Activated CD4-positive, alpha-beta memory T cell treated with anti-CD3 and anti-CD28 coated beads for 36 hours (primary cell): ENCODE measurements around the gene SLX1A. TPM values are rescaled to one million over a fixed set of nuclear protein-coding genes. Genes with fewer than 3 reads are reported as not detected.
"Not testable (repeated sequence)": the region's sequence is repeated elsewhere in the genome, so short reads cannot be mapped to it uniquely, and the experiment has no call there.

Experiments
- CTCF ChIA-PET: fragments of 350-600 bp; sonication (Branson Sonifier 250); formaldehyde crosslinking; loops from one replicate; lab custom pipeline; 2021; ENCODE audit warnings: antibody characterized with exemption, inconsistent platforms; lab: Charles Lee
- POLR2A ChIA-PET: fragments of 350-600 bp; sonication (Branson Sonifier 250); formaldehyde crosslinking; loops from one replicate; lab custom pipeline; 2021; ENCODE audit warnings: antibody characterized with exemption; lab: Charles Lee
- DNase-seq: peaks from one replicate; pipeline ENCODE4 v3.0.0-alpha.2; 2020
- H3K27ac Mint-ChIP-seq: one replicate; pipeline ENCODE4 v1.8.0; 2021; ENCODE audit warnings: mixed read lengths
- H3K27me3 Mint-ChIP-seq: one replicate; pipeline ENCODE4 v1.8.0; 2021; ENCODE audit warnings: mixed read lengths
- H3K36me3 Mint-ChIP-seq: one replicate; pipeline ENCODE4 v1.8.0; 2021; ENCODE audit warnings: mixed read lengths
- H3K4me1 Mint-ChIP-seq: one replicate; pipeline ENCODE4 v1.8.0; 2021; ENCODE audit warnings: low read depth, mixed read lengths
- H3K4me3 Mint-ChIP-seq: one replicate; pipeline ENCODE4 v1.8.0; 2021; ENCODE audit warnings: mild to moderate bottlenecking, mixed read lengths
- H3K9me3 Mint-ChIP-seq: one replicate; pipeline ENCODE4 v1.8.0; 2021; ENCODE audit warnings: mixed read lengths
- intact Hi-C: fragments of 100-400 bp; cut with micrococcal nuclease; formaldehyde crosslinking; loops from one replicate; pipeline ENCODE4 v1.15.1; 2023
- total RNA-seq, 2 experiments: library from RNA; stranded (reverse); gene quantifications; one replicate each; pipeline ENCODE4 v1.2.3, GENCODE V29; 2021

Gene SLX1A
- total RNA-seq, 2 experiments from 2014 or later = 98.8 to 99.9 TPM

- POLR2A ChIA-PET, H3K27ac Mint-ChIP-seq, H3K36me3 Mint-ChIP-seq, H3K4me3 Mint-ChIP-seq, intact Hi-C loops, H3K27me3 Mint-ChIP-seq, DNase-seq, H3K9me3 Mint-ChIP-seq: not testable (repeated sequence)
- CTCF ChIA-PET = interaction anchor here (0.6 kb wide), 1 partner anchor 451 kb away, joined by 3 read pairs; no protein-coding TSS in a partner anchor
- peaks cover 16% of the 10 kb centered on the region for H3K4me1 Mint-ChIP-seq
Observed at GRCh38 chr16:30168746-30169145, 24.9 kb upstream of the SLX1A start.

- peaks cover 16% of the 10 kb centered on the region for H3K4me1 Mint-ChIP-seq
- intact Hi-C loops, H3K4me3 Mint-ChIP-seq, H3K9me3 Mint-ChIP-seq, POLR2A ChIA-PET, DNase-seq, H3K27me3 Mint-ChIP-seq, H3K36me3 Mint-ChIP-seq, H3K27ac Mint-ChIP-seq, CTCF ChIA-PET: not testable (repeated sequence)
Observed at GRCh38 chr16:30169416-30169815, 24.3 kb upstream of the SLX1A start.

GRCh38 chr16:30170145-30170544, 23.5 kb upstream of the SLX1A start:
- H3K36me3 Mint-ChIP-seq, H3K4me3 Mint-ChIP-seq, H3K27ac Mint-ChIP-seq, H3K9me3 Mint-ChIP-seq, POLR2A ChIA-PET, intact Hi-C loops, H3K27me3 Mint-ChIP-seq, DNase-seq, CTCF ChIA-PET: not testable (repeated sequence)
- peaks cover 12% of the 10 kb centered on the region for H3K4me1 Mint-ChIP-seq

GRCh38 chr16:30173054-30173453, 20.6 kb upstream of the SLX1A start:
- Mint-ChIP-seq H3K4me3 (no peak overlapping the region), H3K9me3 (no peaks in the 10 kb centered on the region), H3K4me1 (no peaks in the 10 kb centered on the region), H3K27me3 (no peaks in the 10 kb centered on the region), H3K36me3 (no peaks in the 10 kb centered on the region), H3K27ac (no peak overlapping the region)
- ChIA-PET POLR2A (no interaction called here), CTCF (interaction anchor here (0.7 kb wide), 1 partner anchor 490 kb away, joined by 3 read pairs; no protein-coding TSS in a partner anchor)
- intact Hi-C loops = no loop called here
- no peak for DNase-seq

GRCh38 chr16:30176876-30177275, 16.8 kb upstream of the SLX1A start:
- H3K4me3 Mint-ChIP-seq, DNase-seq, H3K27me3 Mint-ChIP-seq, H3K36me3 Mint-ChIP-seq, intact Hi-C loops, H3K27ac Mint-ChIP-seq, POLR2A ChIA-PET, H3K4me1 Mint-ChIP-seq, H3K9me3 Mint-ChIP-seq, CTCF ChIA-PET: not testable (repeated sequence)

- Mint-ChIP-seq H3K36me3 (peaks cover 4% of the 10 kb centered on the region), H3K4me1 (peaks cover 8% of the 10 kb centered on the region), H3K9me3 (no peaks in the 10 kb centered on the region), H3K4me3 (no peak overlapping the region), H3K27ac (no peak overlapping the region), H3K27me3 (no peaks in the 10 kb centered on the region)
- ChIA-PET CTCF (interaction anchor here (1.2 kb wide), 1 partner anchor 419 kb away, joined by 3 read pairs; no protein-coding TSS in a partner anchor), POLR2A (no interaction called here)
- intact Hi-C loops = no loop called here
- no peak for DNase-seq
Observed at GRCh38 chr16:30179195-30179594, 14.5 kb upstream of the SLX1A start.

GRCh38 chr16:30179931-30180330, 13.7 kb upstream of the SLX1A start:
- Mint-ChIP-seq H3K4me1 (peaks cover 8% of the 10 kb centered on the region), H3K27ac (no peak overlapping the region), H3K36me3 (peaks cover 11% of the 10 kb centered on the region), H3K27me3 (no peaks in the 10 kb centered on the region), H3K4me3 (no peak overlapping the region), H3K9me3 (no peaks in the 10 kb centered on the region)
- DNase-seq = no peak
- CTCF ChIA-PET = interaction anchor here (1.2 kb wide), 1 partner anchor 418 kb away, joined by 3 read pairs; no protein-coding TSS in a partner anchor
- intact Hi-C loops = no loop called here
- POLR2A ChIA-PET = no interaction called here

GRCh38 chr16:30180741-30181140, 12.9 kb upstream of the SLX1A start:
- intact Hi-C loops = no loop called here
- DNase-seq = no peak
- Mint-ChIP-seq H3K4me1 (peaks cover 8% of the 10 kb centered on the region), H3K27me3 (no peaks in the 10 kb centered on the region), H3K27ac (no peak overlapping the region), H3K36me3 (peaks cover 17% of the 10 kb centered on the region), H3K9me3 (no peaks in the 10 kb centered on the region), H3K4me3 (no peak overlapping the region)
- CTCF ChIA-PET = no interaction called here
- POLR2A ChIA-PET = no interaction called here

- DNase-seq = peak; percentile 92
- H3K27ac Mint-ChIP-seq = peak within 1 kb of the TSS; percentile 100
- CTCF ChIA-PET = interaction anchor here (1.5 to 4.3 kb wide), 4 partner anchors 40 to 226 kb away, joined by 3 to 32 read pairs (median 7); partner anchors contain the start of genes GDPD3 and TBX6
- H3K36me3 Mint-ChIP-seq = peaks cover 40% of the 10 kb centered on the region
- no peaks in the 10 kb centered on the region for H3K9me3 Mint-ChIP-seq
- intact Hi-C loops = no loop called here
- POLR2A ChIA-PET = interaction anchor here (0.8 to 2.7 kb wide), 10 partner anchors 60 to 247 kb away, joined by 3 to 10 read pairs (median 4); partner anchors contain the start of genes ALDOA, DCTPP1, GDPD3 and MAPK3
- H3K4me3 Mint-ChIP-seq = peak within 1 kb of the TSS; percentile 100
- no peaks in the 10 kb centered on the region for H3K27me3 Mint-ChIP-seq
- peaks cover 24% of the 10 kb centered on the region for H3K4me1 Mint-ChIP-seq
Observed at GRCh38 chr16:30183233-30184095, 10.2 kb upstream of the SLX1A start, which contains the start of gene CORO1A. Gene CORO1A (plus strand): TSS chr16:30183602. CDS start chr16:30185210, 1,608 bp downstream.

- CTCF ChIA-PET = interaction anchor here (1.8 to 4.3 kb wide), 4 partner anchors 41 to 93 kb away, joined by 5 to 32 read pairs (median 10); partner anchors contain the start of genes GDPD3 and TBX6
- DNase-seq = peak; percentile 87
- Mint-ChIP-seq H3K27ac (peak overlapping the region; percentile 100), H3K4me3 (peak overlapping the region; percentile 100), H3K36me3 (peaks cover 40% of the 10 kb centered on the region), H3K27me3 (no peaks in the 10 kb centered on the region), H3K9me3 (no peaks in the 10 kb centered on the region), H3K4me1 (peaks cover 24% of the 10 kb centered on the region)
- POLR2A ChIA-PET = interaction anchor here (1.0 to 2.7 kb wide), 6 partner anchors 70 to 246 kb away, joined by 3 to 12 read pairs (median 8); partner anchors contain the start of genes ALDOA, DCTPP1, GDPD3 and TBX6
- intact Hi-C loops = no loop called here
Observed at GRCh38 chr16:30184096-30184890, 9.4 kb upstream of the SLX1A start.

- DNase-seq = no peak
- Mint-ChIP-seq H3K9me3 (no peaks in the 10 kb centered on the region), H3K36me3 (peaks cover 40% of the 10 kb centered on the region), H3K4me3 (peak overlapping the region; percentile 100), H3K4me1 (peaks cover 24% of the 10 kb centered on the region), H3K27me3 (no peaks in the 10 kb centered on the region), H3K27ac (peak overlapping the region; percentile 100)
- intact Hi-C loops = no loop called here
- CTCF ChIA-PET = interaction anchor here (0.6 to 4.3 kb wide), 7 partner anchors 64 to 359 kb away, joined by 3 to 32 read pairs (median 4); partner anchors contain the start of genes GDPD3, PPP4C and TBX6
- POLR2A ChIA-PET = interaction anchor here (1.0 to 2.7 kb wide), 9 partner anchors 71 to 387 kb away, joined by 3 to 12 read pairs (median 4); partner anchors contain the start of genes ALDOA, TBX6, YPEL3 and ZNF688
Observed at GRCh38 chr16:30184891-30185682, 8.6 kb upstream of the SLX1A start.
